Transverse colon (tissue), 4 donors: Measurements from ENCODE around the gene CSTF3. TPM values are rescaled to one million over a fixed set of nuclear protein-coding genes. Genes with fewer than 3 reads are reported as not detected.
"Not testable (repeated sequence)": the region's sequence is repeated elsewhere in the genome, so short reads cannot be mapped to it uniquely, and the experiment has no call there.

Experiments used
- DNase-seq: peaks from one replicate; pipeline ENCODE4 v3.0.0-alpha.2; 2019
- H3K27ac ChIP-seq, 4 donors: fragments of 200-600 bp; sonication (generic); 2 replicates each; pipeline ENCODE4 v1.5.1; 2016 to 2018; ENCODE audit warnings: inconsistent platforms in 4 of 4
- H3K27me3 ChIP-seq: fragments of 200-600 bp; sonication (generic); 2 replicates; pipeline ENCODE4 v1.5.1; 2017; ENCODE audit warnings: inconsistent platforms
- H3K36me3 ChIP-seq, 4 donors: fragments of 200-600 bp; sonication (generic); 2 replicates each; pipeline ENCODE4 v1.5.1; 2017 to 2019; ENCODE audit warnings: inconsistent platforms in 4 of 4
- H3K4me1 ChIP-seq, 4 donors: fragments of 200-600 bp; sonication (generic); 2 replicates each; pipeline ENCODE4 v1.5.1; 2017 to 2020; ENCODE audit warnings: inconsistent platforms in 4 of 4
- H3K4me3 ChIP-seq, 4 donors: fragments of 200-600 bp; sonication (generic); 1 replicate in 1 of 4; 2 replicates in 3 of 4; pipeline versions ENCODE4 v1.5.1 to v1.6.1; 2017 to 2019; ENCODE audit warnings: inconsistent platforms in 4 of 4
- H3K9me3 ChIP-seq, 2 donors: fragments of 200-600 bp; sonication (generic); 2 replicates each; pipeline ENCODE4 v1.5.1; 2017 to 2019; ENCODE audit warnings: inconsistent platforms in 2 of 2
- EP300 ChIP-seq: sonication (generic); formaldehyde crosslinking; IDR thresholded peaks from one replicate; pipeline ENCODE4 v1.6.1; 2017; ENCODE audit warnings: antibody characterized with exemption, low read depth
- POLR2A ChIP-seq: fragments of 450-650 bp; IDR thresholded peaks from one replicate; pipeline ENCODE4 v1.6.1; 2016; ENCODE audit warnings: antibody characterized with exemption, mild to moderate bottlenecking, moderate library complexity
- POLR2AphosphoS5 ChIP-seq, 3 donors: sonication (generic); formaldehyde crosslinking; IDR thresholded peaks; one replicate each; pipeline ENCODE4 v1.6.1; 2016; ENCODE audit warnings: antibody characterized with exemption in 3 of 3
- WGBS, 2 donors: methylation state at CpG; one replicate each; pipeline ENCODE4 v1.1.5; 2018; ENCODE audit warnings: low coverage in 1 of 2; 5-methylcytosine and 5-hydroxymethylcytosine counted together
- in situ Hi-C, 4 donors: fragments of 200-750 bp; cut with MboI; loops; one replicate each; pipeline versions ENCODE4 v1.15.0 to v1.15.1; 2017; ENCODE audit warnings: low sequenced_read_pairs in 3 of 4, low pct_ligation_motif_present in 1 of 4, low pct_unique_long_range_greater_than_20kb in 1 of 4
- intact Hi-C: fragments of 100-400 bp; cut with DNase I; formaldehyde crosslinking; loops from one replicate; pipeline ENCODE4 v1.15.1; 2023; ENCODE audit warnings: low total_unique reads
- total RNA-seq, 4 donors: library from RNA; depleted of rRNA; stranded (reverse); fragments of >200 nt; gene quantifications; one replicate each; pipeline ENCODE4 v1.1.0, GENCODE V29; 2016
- TF ChIP-seq, protein P1 (sequence below), 5 experiments: fragments of 200-600 bp in 3 of 5; fragments of 450-650 bp in 2 of 5; sonication (generic) in 3 of 5; IDR thresholded peaks; 1 replicate in 2 of 5; 2 replicates in 3 of 5; pipeline ENCODE4 v1.5.1; 2016 to 2017; ENCODE audit warnings: antibody characterized with exemption in 5 of 5, inconsistent platforms in 3 of 5, mild to moderate bottlenecking in 2 of 5, moderate library complexity in 1 of 5

The CSTF3 gene
- total RNA-seq, 4 donors from 2014 or later, result 2.2 to 167 (median 14.2) TPM

DNA sequence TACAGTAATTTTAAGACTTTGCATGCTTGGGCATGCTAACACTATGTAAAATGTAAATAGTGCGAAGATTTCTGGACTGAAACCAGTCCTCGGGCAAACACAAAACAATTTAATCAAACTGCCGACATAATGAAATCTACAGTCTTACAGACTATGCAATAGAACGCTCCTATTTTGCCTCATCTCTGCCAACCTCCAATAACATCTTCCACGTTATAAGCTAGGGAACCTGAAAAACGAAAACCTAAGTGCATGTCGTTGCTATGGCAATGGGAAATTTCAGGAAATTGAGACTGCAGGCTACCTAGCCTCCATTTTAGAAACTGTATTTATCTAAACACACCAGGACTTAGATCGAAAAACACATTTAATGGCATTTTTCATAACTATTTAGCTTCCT, 1.1 kb downstream of the CSTF3 start:
- WGBS, 2 donors, result 4 to 6% methylated on average over 7 to 8 of the region's 8 CpGs
- Histone ChIP-seq H3K27ac (peak overlapping the region in 3 of 4 donors; percentile 80 to 88 (median 82)), H3K27me3 (no peaks in the 10 kb centered on the region), H3K4me1 (peaks cover 5 to 43% (median 18%) of the 10 kb centered on the region in 4 donors), H3K36me3 (no peaks in the 10 kb centered on the region), H3K9me3 (no peaks in the 10 kb centered on the region), H3K4me3 (peak overlapping the region in 3 of 4 donors; percentile 60 to 89 (median 77))
- intact Hi-C loops (no loop called here), in situ Hi-C loops (loop anchor here in 3 of 4 donors (10.0 to 25.0 kb wide), 2 partner anchors 175 to 577 kb away; partner anchors contain the start of gene CD59 (in 2 of the 3))
- TF ChIP-seq EP300 (no peak), POLR2A (no peak), POLR2AphosphoS5 (IDR thresholded peaks at IDR 0.05) (no peak)
- TF ChIP-seq, protein P1, sequence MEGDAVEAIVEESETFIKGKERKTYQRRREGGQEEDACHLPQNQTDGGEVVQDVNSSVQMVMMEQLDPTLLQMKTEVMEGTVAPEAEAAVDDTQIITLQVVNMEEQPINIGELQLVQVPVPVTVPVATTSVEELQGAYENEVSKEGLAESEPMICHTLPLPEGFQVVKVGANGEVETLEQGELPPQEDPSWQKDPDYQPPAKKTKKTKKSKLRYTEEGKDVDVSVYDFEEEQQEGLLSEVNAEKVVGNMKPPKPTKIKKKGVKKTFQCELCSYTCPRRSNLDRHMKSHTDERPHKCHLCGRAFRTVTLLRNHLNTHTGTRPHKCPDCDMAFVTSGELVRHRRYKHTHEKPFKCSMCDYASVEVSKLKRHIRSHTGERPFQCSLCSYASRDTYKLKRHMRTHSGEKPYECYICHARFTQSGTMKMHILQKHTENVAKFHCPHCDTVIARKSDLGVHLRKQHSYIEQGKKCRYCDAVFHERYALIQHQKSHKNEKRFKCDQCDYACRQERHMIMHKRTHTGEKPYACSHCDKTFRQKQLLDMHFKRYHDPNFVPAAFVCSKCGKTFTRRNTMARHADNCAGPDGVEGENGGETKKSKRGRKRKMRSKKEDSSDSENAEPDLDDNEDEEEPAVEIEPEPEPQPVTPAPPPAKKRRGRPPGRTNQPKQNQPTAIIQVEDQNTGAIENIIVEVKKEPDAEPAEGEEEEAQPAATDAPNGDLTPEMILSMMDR (IDR thresholded peaks at IDR 0.05), result no peak
- no peak for DNase-seq

DNA sequence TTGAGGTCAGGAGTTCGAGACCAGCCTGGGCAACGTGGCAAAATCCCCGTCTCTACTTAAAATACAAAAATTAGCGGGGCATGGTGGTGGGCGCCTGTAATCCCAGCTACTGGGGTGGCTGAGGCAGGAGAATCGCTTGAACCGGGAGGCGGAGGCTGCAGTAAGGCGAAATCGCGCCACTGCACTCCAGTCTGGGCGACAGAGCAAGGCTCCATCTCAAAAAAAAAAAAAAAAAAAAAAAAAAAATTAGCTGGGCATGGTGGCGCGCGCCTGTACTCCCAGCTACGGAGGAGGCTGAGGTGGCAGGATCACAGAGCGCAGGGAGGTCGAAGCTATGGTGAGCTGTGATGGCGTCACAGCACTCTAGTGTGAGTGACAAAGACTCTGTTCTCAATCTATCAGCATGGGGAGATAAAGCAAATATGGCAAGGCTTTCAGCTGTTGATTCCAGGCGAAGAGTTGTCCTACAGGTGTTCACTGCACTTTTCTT, 1.9 kb downstream of the CSTF3 start:
- H3K27me3 ChIP-seq, H3K36me3 ChIP-seq, H3K9me3 ChIP-seq, intact Hi-C loops, H3K4me3 ChIP-seq, DNase-seq: not testable (repeated sequence)
- peaks cover 5 to 43% (median 18%) of the 10 kb centered on the region in 4 donors for H3K4me1 ChIP-seq
- in situ Hi-C loops, result loop anchor here in 2 of 4 donors (25.0 kb wide), 1 partner anchor 578 kb away; the partner anchor contains the start of gene CD59 (in 2 of the 2)
- 88 to 92% methylated on average over 7 to 19 of the region's 20 CpGs for WGBS, 2 donors
- peak overlapping the region in 1 of 4 donors; percentile 82 for H3K27ac ChIP-seq

DNA sequence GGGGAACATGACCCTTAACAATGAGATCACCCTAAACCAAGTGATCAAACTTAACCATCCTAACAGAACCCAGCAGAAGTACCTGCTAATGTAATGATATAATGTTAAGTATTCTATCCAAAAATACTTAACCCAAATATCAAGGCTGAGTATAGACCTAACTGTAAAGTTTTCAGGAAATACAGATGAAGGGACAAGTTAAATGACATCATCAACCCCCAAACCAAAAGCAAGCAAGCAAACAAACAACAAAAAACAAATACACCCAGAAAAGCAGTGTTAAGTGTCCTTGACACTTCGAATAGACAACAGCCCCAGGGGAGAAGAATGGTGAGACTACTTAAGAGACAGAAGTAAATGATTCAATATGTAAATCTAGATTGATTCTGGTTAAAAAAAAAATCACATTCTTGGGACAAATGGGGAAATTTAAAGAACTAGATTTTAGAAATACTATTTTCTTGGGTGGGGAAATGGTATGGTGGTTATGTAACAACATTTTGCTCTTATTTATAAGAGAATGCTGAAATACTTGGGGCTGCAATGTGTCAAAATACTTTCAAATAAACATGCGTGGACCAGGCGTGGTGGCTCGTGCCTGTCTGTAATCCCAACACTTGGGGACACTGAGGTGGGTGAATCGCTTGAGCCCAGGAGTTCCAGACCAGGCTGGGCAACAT, 2.5 kb downstream of the CSTF3 start:
- no peak for DNase-seq
- in situ Hi-C loops, result loop anchor here in 2 of 4 donors (25.0 kb wide), 1 partner anchor 579 kb away; the partner anchor contains the start of gene CD59 (in 2 of the 2)

DNA sequence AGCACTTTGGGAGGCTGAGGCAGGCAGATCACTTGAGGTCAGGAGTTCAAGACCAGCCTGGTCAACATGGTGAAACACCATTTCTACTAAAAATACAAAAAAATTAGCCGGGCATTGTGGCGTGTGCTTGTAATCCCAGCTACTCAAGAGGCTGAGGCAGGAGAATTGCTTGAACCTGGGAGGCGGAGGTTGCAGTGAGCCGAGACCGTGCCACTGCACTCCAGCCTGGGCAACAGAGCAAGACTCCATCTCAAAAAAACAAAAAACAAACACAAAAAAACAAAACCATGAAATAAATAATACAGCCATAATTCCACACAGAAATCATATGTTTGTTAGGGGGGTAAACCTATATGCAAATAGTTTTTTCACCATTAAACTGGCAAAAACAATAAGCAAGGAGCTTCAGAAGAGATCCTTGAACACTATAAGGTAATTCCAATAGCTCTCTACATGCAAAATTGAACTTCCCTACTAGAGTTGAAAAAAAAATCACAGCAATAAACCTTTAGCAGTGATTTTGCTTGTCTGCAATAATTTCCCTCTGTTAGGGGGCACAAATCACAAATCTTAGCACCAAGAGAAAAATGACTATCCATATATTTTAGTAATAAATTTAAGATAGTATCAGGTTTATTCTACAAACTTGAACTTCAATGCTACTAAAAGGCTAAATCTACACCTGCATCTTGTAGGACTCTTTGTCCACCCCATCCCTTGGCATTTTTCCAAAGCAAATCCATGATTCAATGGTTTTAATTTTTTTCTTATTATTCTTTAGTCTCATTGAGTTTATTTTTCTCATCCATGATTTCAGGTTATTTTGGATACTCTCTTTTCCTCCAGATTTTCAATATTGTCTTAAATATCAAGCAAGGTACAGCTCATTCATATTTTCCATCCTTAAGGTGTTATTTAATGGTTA, 3.9 kb downstream of the CSTF3 start:
- Histone ChIP-seq H3K9me3 (no peaks in the 10 kb centered on the region), H3K27me3 (no peaks in the 10 kb centered on the region), H3K36me3 (no peaks in the 10 kb centered on the region), H3K4me3 (no peak overlapping the region), H3K4me1 (peaks cover 5 to 43% (median 18%) of the 10 kb centered on the region in 4 donors), H3K27ac (no peak overlapping the region)
- no peak for DNase-seq
- WGBS, 2 donors, result 98 to 100% methylated on average over 5 of the region's 5 CpGs
- TF ChIP-seq, protein P1 (IDR thresholded peaks at IDR 0.05), result no peak
- TF ChIP-seq POLR2AphosphoS5 (IDR thresholded peaks at IDR 0.05), result no peak
- TF ChIP-seq POLR2A, result no peak
- TF ChIP-seq EP300, result no peak
- intact Hi-C loops, result no loop called here
- in situ Hi-C loops, result loop anchor here in 2 of 4 donors (25.0 kb wide), 1 partner anchor 580 kb away; the partner anchor contains the start of gene CD59 (in 2 of the 2)

More for the DNA sequence above, 2.5 kb downstream of the CSTF3 start:
- intact Hi-C loops, result no loop called here
- 83% methylated on average over 5 of the region's 5 CpGs; no CpG with 5 or more reads in 1 of the 2 donors for WGBS, 2 donors
- TF ChIP-seq POLR2AphosphoS5 (IDR thresholded peaks at IDR 0.05) (no peak), EP300 (no peak), POLR2A (no peak)
- TF ChIP-seq, protein P1 (IDR thresholded peaks at IDR 0.05), result no peak
- Histone ChIP-seq H3K4me3 (no peak overlapping the region), H3K27ac (no peak overlapping the region), H3K4me1 (peaks cover 5 to 43% (median 18%) of the 10 kb centered on the region in 4 donors), H3K27me3 (no peaks in the 10 kb centered on the region), H3K9me3 (no peaks in the 10 kb centered on the region), H3K36me3 (no peaks in the 10 kb centered on the region)
